DND-41 (cell line): Measurements from ENCODE around the gene EHD1.

Experiments used
- CTCF ChIP-seq: IDR thresholded peaks from 2 replicates; pipeline ENCODE4 v1.5.1; 2012; ENCODE audit warnings: borderline replicate concordance, low read length, moderate library complexity, mild to moderate bottlenecking; ENCODE audit not compliant: poor library complexity, severe bottlenecking; ENCODE audit errors: extremely low read depth
- EZH2 ChIP-seq: IDR thresholded peaks from 3 replicates; pipeline ENCODE4 v1.6.1; 2012; ENCODE audit warnings: borderline replicate concordance, low read depth, mild to moderate bottlenecking, moderate library complexity, low read length, inconsistent platforms; ENCODE audit not compliant: severe bottlenecking

- no peak for TF ChIP-seq CTCF
- TF ChIP-seq EZH2, result no peak
These were observed 43.5 kb downstream of the EHD1 start for GRCh38 chr11:64834723-64835615.
